Keratinocyte (primary cell): Measurements from ENCODE around the gene B3GALT2. TPM values are rescaled to one million over a fixed set of nuclear protein-coding genes. Genes with fewer than 3 reads are reported as not detected.

Source experiments
- DNase-seq: peaks from one replicate; pipeline ENCODE4 v3.0.0-alpha.2; 2011; ENCODE audit warnings: low read depth, missing footprints, low spot score
- FAIRE-seq: peaks from 2 replicates; lab custom pipeline; 2011; peaks lifted over from hg19 to GRCh38; lab: Jason Lieb, UNC
- H2AFZ ChIP-seq: 2 replicates; pipeline ENCODE4 v1.6.0; 2012; ENCODE audit warnings: low read length, control low read depth, inconsistent platforms; ENCODE audit not compliant: control insufficient read depth
- H3K27ac ChIP-seq: 2 replicates; pipeline ENCODE4 v1.5.1; 2011; ENCODE audit warnings: low read length; ENCODE audit not compliant: control insufficient read depth, insufficient read depth
- H3K27me3 ChIP-seq: 3 replicates; pipeline ENCODE4 v1.6.0; 2011; ENCODE audit warnings: low read length; ENCODE audit not compliant: control insufficient read depth, insufficient read depth; ENCODE audit errors: extremely low read depth
- H3K36me3 ChIP-seq, 2 experiments: 2 replicates in 1 of 2; 3 replicates in 1 of 2; pipeline ENCODE4 v1.5.1; 2011; ENCODE audit warnings: low read length in 2 of 2, mild to moderate bottlenecking in 1 of 2; ENCODE audit not compliant: control insufficient read depth in 2 of 2, insufficient read depth in 2 of 2; ENCODE audit errors: extremely low read depth in 1 of 2
- H3K4me1 ChIP-seq: 3 replicates; pipeline ENCODE4 v1.5.1; 2011; ENCODE audit warnings: low read length; ENCODE audit not compliant: control insufficient read depth, insufficient read depth; ENCODE audit errors: extremely low read depth
- H3K4me2 ChIP-seq: 3 replicates; pipeline ENCODE4 v1.6.0; 2011; ENCODE audit warnings: low read depth, low read length; ENCODE audit not compliant: control insufficient read depth, insufficient read depth; ENCODE audit errors: extremely low read depth
- H3K4me3 ChIP-seq, 3 experiments: fragments of 200-600 bp in 1 of 3; sonication (generic) in 1 of 3; 2 replicates in 2 of 3; 3 replicates in 1 of 3; pipeline ENCODE4 v1.5.1; 2011 to 2016; ENCODE audit warnings: low read length in 3 of 3, mild to moderate bottlenecking in 3 of 3, control low read depth in 2 of 3, inconsistent platforms in 1 of 3, low read depth in 1 of 3, mixed read lengths in 1 of 3, mixed run types in 1 of 3, moderate library complexity in 1 of 3; ENCODE audit not compliant: control insufficient read depth in 2 of 3, insufficient read depth in 2 of 3; ENCODE audit errors: extremely low read depth in 1 of 3
- H3K79me2 ChIP-seq: 2 replicates; pipeline ENCODE4 v1.6.0; 2012; ENCODE audit warnings: low read length; ENCODE audit not compliant: control insufficient read depth, insufficient read depth
- H3K9ac ChIP-seq: 3 replicates; pipeline ENCODE4 v1.6.0; 2011; ENCODE audit warnings: low read length; ENCODE audit not compliant: control insufficient read depth, insufficient read depth; ENCODE audit errors: extremely low read depth
- H3K9me1 ChIP-seq: 3 replicates; pipeline ENCODE4 v1.6.0; 2011; ENCODE audit warnings: low read length; ENCODE audit not compliant: control insufficient read depth, insufficient read depth; ENCODE audit errors: extremely low read depth
- H3K9me3 ChIP-seq: 2 replicates; pipeline ENCODE4 v1.5.1; 2012; ENCODE audit warnings: low read depth, low read length; ENCODE audit not compliant: control insufficient read depth
- H4K20me1 ChIP-seq: 3 replicates; pipeline ENCODE4 v1.6.0; 2011; ENCODE audit warnings: low read length; ENCODE audit not compliant: control insufficient read depth, insufficient read depth; ENCODE audit errors: extremely low read depth
- CTCF ChIP-seq, 3 experiments: IDR thresholded peaks in 1 of 3; conservative IDR thresholded peaks in 1 of 3; optimal IDR thresholded peaks in 1 of 3; 2 replicates in 2 of 3; 3 replicates in 1 of 3; pipeline versions ENCODE3 to v1.5.1; 2011; ENCODE audit warnings: low read length in 3 of 3, mild to moderate bottlenecking in 3 of 3, moderate library complexity in 2 of 3, control low read depth in 1 of 3, inconsistent platforms in 1 of 3; ENCODE audit not compliant: insufficient read depth in 2 of 3; ENCODE audit errors: extremely low read depth in 1 of 3
- EZH2 ChIP-seq: IDR thresholded peaks from one replicate; pipeline ENCODE4 v1.6.1; 2012; ENCODE audit warnings: inconsistent platforms, mild to moderate bottlenecking, low read length, moderate library complexity
- dilution Hi-C: fragments of 300-500 bp; cut with MboI; formaldehyde crosslinking; loops from one replicate; pipeline ENCODE4 v1.7.0; 2020; ENCODE audit warnings: low sequenced_read_pairs; ENCODE audit not compliant: extremely low pct_ligation_motif_present
- polyA plus RNA-seq, 5 experiments: library from polyadenylated mRNA; depleted of rRNA in 3 of 5; stranded (reverse) in 3 of 5; stranded (forward) in 1 of 5; unstranded in 1 of 5; fragments of >200 nt; gene quantifications; 1 replicate in 1 of 5; 2 replicates in 3 of 5; 3 replicates in 1 of 5; pipeline versions ENCODE4 v1.2.1 to v1.2.3, GENCODE V29; 2011 to 2012; ENCODE audit warnings: missing spikeins in 2 of 5, low read depth in 1 of 5, low replicate concordance in 1 of 5

The B3GALT2 gene
- polyA plus RNA-seq, 1 donor (not counting 4 experiments of a cell fraction or from before 2014, with no cell fraction given), result not detected

- Histone ChIP-seq H3K9me1 (no peaks in the 10 kb centered on the region), H2AFZ (no peak overlapping the region), H3K4me2 (no peak overlapping the region), H3K79me2 (no peaks in the 10 kb centered on the region), H4K20me1 (no peaks in the 10 kb centered on the region), H3K9ac (no peak overlapping the region), H3K36me3 (peaks cover 5 to 12% of the 10 kb centered on the region in 2 experiments), H3K27ac (no peak overlapping the region), H3K4me1 (peaks cover 5% of the 10 kb centered on the region), H3K27me3 (no peaks in the 10 kb centered on the region), H3K9me3 (no peaks in the 10 kb centered on the region), H3K4me3 (no peak overlapping the region)
- no peak for DNase-seq
- dilution Hi-C loops, result no loop called here
- no peak for TF ChIP-seq CTCF (optimal IDR thresholded peaks at IDR 0.05 in 1 of 3, IDR thresholded peaks at IDR 0.05 in 1 of 3, conservative IDR thresholded peaks at IDR 0.05 in 1 of 3; ENCODE audit: extremely low read depth in 1 of 3, insufficient read depth in 2 of 3, low read length in 3 of 3)
- FAIRE-seq, result no peak
These were observed 30.5 kb upstream of the B3GALT2 start for GRCh38 chr1:193216920-193217319.

GRCh38 chr1:193213998-193214397 lies 27.6 kb upstream of the B3GALT2 start:
- Histone ChIP-seq H3K36me3 (peaks cover 5 to 8% of the 10 kb centered on the region in 2 experiments), H4K20me1 (no peaks in the 10 kb centered on the region)
- dilution Hi-C loops, result no loop called here

More at GRCh38 chr1:193213998-193214397, 27.6 kb upstream of the B3GALT2 start:
- Histone ChIP-seq H3K4me1 (peaks cover 14% of the 10 kb centered on the region), H3K79me2 (no peaks in the 10 kb centered on the region), H3K27me3 (no peaks in the 10 kb centered on the region), H3K27ac (no peak overlapping the region), H2AFZ (no peak overlapping the region), H3K9me1 (no peaks in the 10 kb centered on the region), H3K4me2 (no peak overlapping the region), H3K9ac (no peak overlapping the region), H3K9me3 (no peaks in the 10 kb centered on the region), H3K4me3 (no peak overlapping the region)
- no peak for DNase-seq
- TF ChIP-seq CTCF (optimal IDR thresholded peaks at IDR 0.05 in 1 of 3, IDR thresholded peaks at IDR 0.05 in 1 of 3, conservative IDR thresholded peaks at IDR 0.05 in 1 of 3; ENCODE audit: extremely low read depth in 1 of 3, insufficient read depth in 2 of 3, low read length in 3 of 3) (no peak), EZH2 (no peak)
- FAIRE-seq, result no peak
